ENCODE measurements around the gene ZNF618.

Gene ZNF618

GRCh38 chr9:113882181-113882580 is 6.1 kb downstream of the ZNF618 start:
- TF ChIP-seq CTCF (IDR thresholded peaks at IDR 0.05; ENCODE audit: extremely low read depth, missing control alignments), result no peak
- no peak for DNase-seq (ENCODE audit: low spot score)

- TF ChIP-seq CTCF (IDR thresholded peaks at IDR 0.05; ENCODE audit: extremely low read depth, missing control alignments), result no peak
- no peak for DNase-seq (ENCODE audit: low spot score)
Measured at GRCh38 chr9:113882636-113883164, 6.6 kb downstream of the ZNF618 start.

DNA sequence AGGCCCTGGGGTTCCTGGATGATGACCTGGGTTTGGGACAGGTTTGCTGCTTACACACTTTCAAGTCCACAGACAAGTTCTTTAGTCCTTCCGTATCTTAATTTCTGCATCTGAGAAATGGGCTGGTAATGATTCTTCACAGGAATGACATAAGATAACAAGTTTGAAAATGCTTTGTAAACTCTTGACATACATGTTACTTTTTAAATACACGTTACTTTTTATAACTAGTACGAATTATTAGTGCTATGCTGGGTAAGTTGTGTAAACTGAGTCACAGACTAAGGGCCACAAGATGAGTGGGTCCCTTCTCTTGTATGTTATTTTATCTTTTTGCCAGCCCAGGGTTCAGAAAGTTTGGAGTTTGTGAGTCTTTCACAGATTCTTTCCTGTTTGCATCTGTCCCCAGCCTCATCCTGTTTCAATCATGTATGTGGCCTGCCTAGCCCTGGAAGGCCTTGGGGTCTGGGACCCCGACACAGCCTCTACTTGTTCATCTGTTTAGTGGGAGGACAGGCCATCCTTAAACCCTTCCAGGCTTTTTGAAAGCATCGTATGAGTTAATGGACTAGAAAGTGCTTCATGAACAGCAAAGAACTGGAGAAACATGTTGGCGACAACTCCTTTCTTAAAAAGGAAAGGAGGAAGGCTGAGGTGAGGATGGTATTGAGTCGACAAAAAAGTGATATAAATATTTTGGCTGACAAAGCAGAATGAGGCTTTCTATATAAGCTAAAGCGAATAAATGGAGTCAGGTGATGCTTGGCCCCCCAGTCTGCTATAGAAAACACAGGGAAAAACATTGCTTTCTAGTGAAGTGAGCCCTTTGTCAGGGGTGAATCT is 9.3 kb downstream of the ZNF618 start:
- no peak for DNase-seq (ENCODE audit: low spot score)
- no peak for TF ChIP-seq CTCF (IDR thresholded peaks at IDR 0.05; ENCODE audit: extremely low read depth, missing control alignments)

DNA sequence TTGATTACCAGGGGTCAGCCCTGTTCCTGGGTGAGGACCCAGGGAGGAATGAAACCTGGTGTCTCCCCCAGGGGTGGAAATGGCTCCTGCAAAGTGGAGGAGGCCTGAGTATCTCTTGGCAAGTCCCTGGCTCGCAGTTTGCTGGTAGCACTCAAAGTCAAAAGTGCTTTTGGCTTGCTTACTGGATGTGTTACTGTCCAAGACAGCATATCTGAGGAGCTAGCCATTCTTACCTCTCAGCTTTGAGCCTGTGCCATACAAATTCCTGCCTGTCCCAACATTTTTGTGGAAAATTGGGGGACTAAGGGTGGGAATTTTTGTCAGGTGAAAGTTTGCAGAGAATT is 9.9 kb downstream of the ZNF618 start:
- no peak for DNase-seq (ENCODE audit: low spot score)
- no peak for TF ChIP-seq CTCF (IDR thresholded peaks at IDR 0.05; ENCODE audit: extremely low read depth, missing control alignments)

- TF ChIP-seq CTCF (IDR thresholded peaks at IDR 0.05; ENCODE audit: extremely low read depth, missing control alignments), result no peak
- DNase-seq (ENCODE audit: low spot score), result peak; percentile 23
Measured at GRCh38 chr9:113886466-113886865, 10.4 kb downstream of the ZNF618 start.

GRCh38 chr9:113886933-113887332 is 10.8 kb downstream of the ZNF618 start:
- TF ChIP-seq CTCF (IDR thresholded peaks at IDR 0.05; ENCODE audit: extremely low read depth, missing control alignments), result no peak
- no peak for DNase-seq (ENCODE audit: low spot score)

DNA sequence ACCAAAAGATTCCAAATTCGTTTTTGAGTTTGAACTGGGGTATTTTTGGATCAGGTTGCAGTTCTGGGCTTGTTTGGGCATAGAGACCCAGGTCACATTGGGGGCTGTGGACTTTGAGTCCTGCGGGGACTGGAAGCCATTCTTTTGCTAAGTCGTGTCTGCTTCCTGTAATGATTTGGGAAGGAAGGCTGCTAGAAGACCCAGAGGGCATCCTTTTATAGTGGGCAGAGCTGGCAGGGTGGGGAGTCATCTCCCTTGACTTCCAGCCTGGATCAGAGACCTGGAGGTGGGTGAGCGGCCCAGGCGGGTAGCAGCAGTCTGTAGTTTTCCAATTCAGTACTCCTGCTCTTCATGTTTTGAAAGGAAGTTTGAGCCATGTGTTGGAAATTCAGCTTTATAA is 11.3 kb downstream of the ZNF618 start:
- DNase-seq (ENCODE audit: low spot score), result no peak
- TF ChIP-seq CTCF (IDR thresholded peaks at IDR 0.05; ENCODE audit: extremely low read depth, missing control alignments), result no peak

Measured in GM20000 (cell line).